Progenitor cell of endocrine pancreas (in vitro differentiated cells): Measurements from ENCODE around the gene ASS1. TPM values are rescaled to one million over a fixed set of nuclear protein-coding genes. Genes with fewer than 3 reads are reported as not detected.

Experiments
- DNase-seq: peaks from one replicate; pipeline ENCODE4 v3.0.0; 2021; ENCODE audit warnings: low spot score; ENCODE audit not compliant: unreplicated experiment
- H3K27ac Mint-ChIP-seq: 2 replicates; pipeline ENCODE4 v1.8.0; 2021; ENCODE audit warnings: mild to moderate bottlenecking, moderate library complexity, mixed read lengths
- H3K27me3 Mint-ChIP-seq: 2 replicates; pipeline ENCODE4 v1.8.0; 2021; ENCODE audit warnings: mixed read lengths
- H3K36me3 Mint-ChIP-seq: 2 replicates; pipeline ENCODE4 v1.8.0; 2022; ENCODE audit warnings: mixed read lengths; ENCODE audit not compliant: insufficient read depth
- H3K4me1 Mint-ChIP-seq: 2 replicates; pipeline ENCODE4 v1.8.0; 2021; ENCODE audit warnings: low read depth, mixed read lengths
- H3K4me3 Mint-ChIP-seq: 2 replicates; pipeline ENCODE4 v1.8.0; 2021; ENCODE audit warnings: low read depth, mild to moderate bottlenecking, moderate library complexity, mixed read lengths
- H3K9me3 Mint-ChIP-seq: 2 replicates; pipeline ENCODE4 v1.8.0; 2021; ENCODE audit warnings: low read depth, mixed read lengths
- CTCF ChIP-seq: fragments of 200-600 bp; sonication (generic); IDR thresholded peaks from one replicate; pipeline ENCODE4 v1.5.0; 2021; ENCODE audit warnings: antibody characterized with exemption, mild to moderate bottlenecking; ENCODE audit not compliant: unreplicated experiment
- total RNA-seq: library from RNA; stranded (reverse); gene quantifications from 2 replicates; pipeline ENCODE4 v1.2.1, GENCODE V29; 2021

Gene ASS1
- total RNA-seq, 1 donor from 2014 or later, result 6.5 TPM

- no peaks in the 10 kb centered on the region for H3K4me1 Mint-ChIP-seq
- TF ChIP-seq CTCF, result no peak
These were observed 25.2 kb upstream of the ASS1 start for GRCh38 chr9:130419521-130420035.

GRCh38 chr9:130421154-130421801 is 23.5 kb upstream of the ASS1 start:
- Mint-ChIP-seq H3K4me3 (no peak overlapping the region), H3K9me3 (no peaks in the 10 kb centered on the region), H3K27me3 (peaks cover 32% of the 10 kb centered on the region), H3K36me3 (no peaks in the 10 kb centered on the region), H3K27ac (no peak overlapping the region), H3K4me1 (peaks cover 3% of the 10 kb centered on the region)
- TF ChIP-seq CTCF, result no peak
- no peak for DNase-seq

More at GRCh38 chr9:130419521-130420035, 25.2 kb upstream of the ASS1 start:
- Mint-ChIP-seq H3K9me3 (no peaks in the 10 kb centered on the region), H3K36me3 (no peaks in the 10 kb centered on the region), H3K27me3 (peaks cover 32% of the 10 kb centered on the region), H3K4me3 (no peak overlapping the region), H3K27ac (no peak overlapping the region)
- no peak for DNase-seq

GRCh38 chr9:130421802-130422276 is 22.9 kb upstream of the ASS1 start:
- H3K4me3 Mint-ChIP-seq, result no peak overlapping the region
- no peaks in the 10 kb centered on the region for H3K9me3 Mint-ChIP-seq
- H3K36me3 Mint-ChIP-seq, result no peaks in the 10 kb centered on the region
- no peak for DNase-seq
- peaks cover 35% of the 10 kb centered on the region for H3K27me3 Mint-ChIP-seq
- TF ChIP-seq CTCF, result no peak
- H3K27ac Mint-ChIP-seq, result no peak overlapping the region
- peaks cover 3% of the 10 kb centered on the region for H3K4me1 Mint-ChIP-seq

- Mint-ChIP-seq H3K4me1 (peaks cover 3% of the 10 kb centered on the region), H3K4me3 (no peak overlapping the region), H3K36me3 (no peaks in the 10 kb centered on the region), H3K27me3 (peaks cover 37% of the 10 kb centered on the region), H3K27ac (no peak overlapping the region), H3K9me3 (no peaks in the 10 kb centered on the region)
- TF ChIP-seq CTCF, result no peak
- no peak for DNase-seq
These were observed 22.2 kb upstream of the ASS1 start for GRCh38 chr9:130422546-130422945.

GRCh38 chr9:130423272-130423671 is 21.5 kb upstream of the ASS1 start:
- Mint-ChIP-seq H3K4me1 (peaks cover 3% of the 10 kb centered on the region), H3K4me3 (no peak overlapping the region), H3K27me3 (peaks cover 37% of the 10 kb centered on the region), H3K36me3 (no peaks in the 10 kb centered on the region), H3K9me3 (no peaks in the 10 kb centered on the region), H3K27ac (no peak overlapping the region)
- no peak for DNase-seq
- no peak for TF ChIP-seq CTCF
